ENCODE results near the gene CPB1. TPM values are rescaled to one million over a fixed set of nuclear protein-coding genes. Genes with fewer than 3 reads are reported as not detected.

CPB1 gene
- total RNA-seq, 1 donor from 2014 or later, result not detected

DNA sequence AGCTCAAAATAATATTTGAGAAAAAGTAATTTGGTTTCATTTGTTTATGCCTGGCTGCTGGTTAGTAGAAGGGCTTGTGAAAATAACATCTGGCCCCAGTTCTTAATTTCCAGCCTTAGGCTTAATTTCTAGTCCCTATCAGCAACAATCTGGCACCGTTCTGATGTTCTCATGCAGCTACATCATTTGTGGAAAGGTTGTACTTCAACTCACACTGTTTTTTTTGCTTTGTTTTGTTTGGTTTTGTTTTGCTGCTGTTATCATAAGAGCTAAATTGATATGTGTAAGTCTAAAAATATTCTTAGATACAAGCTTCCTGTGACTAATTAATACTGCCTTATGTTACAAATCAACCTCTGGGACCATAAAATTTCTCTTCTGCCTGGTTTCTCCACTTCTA is 46.4 kb downstream of the CPB1 start:
- no peak for FAIRE-seq

GRCh38 chr3:148878095-148878494 is 50.5 kb downstream of the CPB1 start:
- Histone ChIP-seq H4K20me1 (ENCODE audit: insufficient read depth, low read length) (no peaks in the 10 kb centered on the region), H3K27me3 (ENCODE audit: insufficient read depth, low read length) (no peaks in the 10 kb centered on the region), H3K79me2 (ENCODE audit: insufficient read depth, low read length) (no peaks in the 10 kb centered on the region), H3K9ac (ENCODE audit: low read length) (no peak overlapping the region), H3K9me3 (ENCODE audit: insufficient read depth, low read depth, low read length) (no peaks in the 10 kb centered on the region), H3K4me1 (ENCODE audit: insufficient read depth, low read length) (no peaks in the 10 kb centered on the region), H3K4me2 (ENCODE audit: low read length) (no peak overlapping the region), H3K27ac (ENCODE audit: low read depth, low read length) (no peak overlapping the region), H3K4me3 (ENCODE audit: insufficient read depth, low read depth, low read length) (no peak overlapping the region), H2AFZ (ENCODE audit: low read depth, low read length) (no peak overlapping the region), H3K36me3 (ENCODE audit: insufficient read depth, low read length) (no peaks in the 10 kb centered on the region)
- DNase-seq (ENCODE audit: low read depth) (no peak), FAIRE-seq (no peak)
- TF ChIP-seq, protein P1, sequence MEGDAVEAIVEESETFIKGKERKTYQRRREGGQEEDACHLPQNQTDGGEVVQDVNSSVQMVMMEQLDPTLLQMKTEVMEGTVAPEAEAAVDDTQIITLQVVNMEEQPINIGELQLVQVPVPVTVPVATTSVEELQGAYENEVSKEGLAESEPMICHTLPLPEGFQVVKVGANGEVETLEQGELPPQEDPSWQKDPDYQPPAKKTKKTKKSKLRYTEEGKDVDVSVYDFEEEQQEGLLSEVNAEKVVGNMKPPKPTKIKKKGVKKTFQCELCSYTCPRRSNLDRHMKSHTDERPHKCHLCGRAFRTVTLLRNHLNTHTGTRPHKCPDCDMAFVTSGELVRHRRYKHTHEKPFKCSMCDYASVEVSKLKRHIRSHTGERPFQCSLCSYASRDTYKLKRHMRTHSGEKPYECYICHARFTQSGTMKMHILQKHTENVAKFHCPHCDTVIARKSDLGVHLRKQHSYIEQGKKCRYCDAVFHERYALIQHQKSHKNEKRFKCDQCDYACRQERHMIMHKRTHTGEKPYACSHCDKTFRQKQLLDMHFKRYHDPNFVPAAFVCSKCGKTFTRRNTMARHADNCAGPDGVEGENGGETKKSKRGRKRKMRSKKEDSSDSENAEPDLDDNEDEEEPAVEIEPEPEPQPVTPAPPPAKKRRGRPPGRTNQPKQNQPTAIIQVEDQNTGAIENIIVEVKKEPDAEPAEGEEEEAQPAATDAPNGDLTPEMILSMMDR (IDR thresholded peaks at IDR 0.05; ENCODE audit: insufficient read depth, low read depth, low read length), result no peak
- no peak for TF ChIP-seq EZH2 (IDR thresholded peaks at IDR 0.05; ENCODE audit: insufficient read depth, low read length)
- no peaks in the 10 kb centered on the region for H3K9me3 Mint-ChIP-seq (ENCODE audit: unreplicated experiment)
- H3K36me3 Mint-ChIP-seq (ENCODE audit: low read depth, unreplicated experiment), result no peaks in the 10 kb centered on the region
- no peaks in the 10 kb centered on the region for H3K27me3 Mint-ChIP-seq (ENCODE audit: low read depth, unreplicated experiment)
- no peak overlapping the region for H3K4me3 Mint-ChIP-seq (ENCODE audit: unreplicated experiment)
- H3K4me1 Mint-ChIP-seq (ENCODE audit: low read depth, unreplicated experiment), result no peaks in the 10 kb centered on the region
- no peak overlapping the region for H3K27ac Mint-ChIP-seq (ENCODE audit: unreplicated experiment)

More for the DNA sequence above, 46.4 kb downstream of the CPB1 start:
- Histone ChIP-seq H3K4me1 (ENCODE audit: insufficient read depth, low read length) (no peaks in the 10 kb centered on the region), H3K36me3 (ENCODE audit: insufficient read depth, low read length) (no peaks in the 10 kb centered on the region), H3K79me2 (ENCODE audit: insufficient read depth, low read length) (no peaks in the 10 kb centered on the region), H3K9me3 (ENCODE audit: insufficient read depth, low read depth, low read length) (no peaks in the 10 kb centered on the region), H2AFZ (ENCODE audit: low read depth, low read length) (no peak overlapping the region), H3K27ac (ENCODE audit: low read depth, low read length) (no peak overlapping the region), H3K4me3 (ENCODE audit: insufficient read depth, low read depth, low read length) (no peak overlapping the region), H3K27me3 (ENCODE audit: insufficient read depth, low read length) (no peaks in the 10 kb centered on the region), H3K9ac (ENCODE audit: low read length) (no peak overlapping the region), H4K20me1 (ENCODE audit: insufficient read depth, low read length) (no peaks in the 10 kb centered on the region), H3K4me2 (ENCODE audit: low read length) (no peak overlapping the region)
- H3K4me1 Mint-ChIP-seq (ENCODE audit: low read depth, unreplicated experiment), result no peaks in the 10 kb centered on the region
- H3K27ac Mint-ChIP-seq (ENCODE audit: unreplicated experiment), result no peak overlapping the region
- H3K9me3 Mint-ChIP-seq (ENCODE audit: unreplicated experiment), result no peaks in the 10 kb centered on the region
- H3K27me3 Mint-ChIP-seq (ENCODE audit: low read depth, unreplicated experiment), result no peaks in the 10 kb centered on the region
- no peak overlapping the region for H3K4me3 Mint-ChIP-seq (ENCODE audit: unreplicated experiment)
- no peak for TF ChIP-seq EZH2 (IDR thresholded peaks at IDR 0.05; ENCODE audit: insufficient read depth, low read length)
- TF ChIP-seq, protein P1 (IDR thresholded peaks at IDR 0.05; ENCODE audit: insufficient read depth, low read depth, low read length), result no peak
- DNase-seq (ENCODE audit: low read depth), result peak; percentile 10
- H3K36me3 Mint-ChIP-seq (ENCODE audit: low read depth, unreplicated experiment), result no peaks in the 10 kb centered on the region

DNA sequence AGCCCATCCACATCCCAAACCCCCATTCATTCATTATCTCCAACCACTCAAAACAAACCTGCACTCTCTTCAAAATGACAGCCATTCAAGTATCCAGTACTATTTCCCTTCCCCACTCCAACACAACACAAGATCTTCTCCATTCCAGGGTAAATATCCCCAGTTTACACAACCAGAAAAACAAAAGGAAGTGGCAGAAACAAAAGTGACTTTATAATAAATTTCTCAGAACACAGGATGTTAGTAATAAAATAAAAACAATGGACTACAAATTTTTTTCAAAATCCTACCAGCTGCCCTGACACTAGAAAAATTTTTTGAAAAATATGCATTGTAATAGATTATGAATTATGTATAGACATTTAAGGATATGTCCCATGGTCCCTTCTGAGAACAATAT is 51.6 kb downstream of the CPB1 start:
- Mint-ChIP-seq H3K4me3 (ENCODE audit: unreplicated experiment) (no peak overlapping the region), H3K27me3 (ENCODE audit: low read depth, unreplicated experiment) (no peaks in the 10 kb centered on the region), H3K4me1 (ENCODE audit: low read depth, unreplicated experiment) (no peaks in the 10 kb centered on the region), H3K27ac (ENCODE audit: unreplicated experiment) (no peak overlapping the region), H3K9me3 (ENCODE audit: unreplicated experiment) (no peaks in the 10 kb centered on the region), H3K36me3 (ENCODE audit: low read depth, unreplicated experiment) (no peaks in the 10 kb centered on the region)
- Histone ChIP-seq H4K20me1 (ENCODE audit: insufficient read depth, low read length) (no peaks in the 10 kb centered on the region), H3K9me3 (ENCODE audit: insufficient read depth, low read depth, low read length) (no peaks in the 10 kb centered on the region), H3K9ac (ENCODE audit: low read length) (no peak overlapping the region), H3K4me1 (ENCODE audit: insufficient read depth, low read length) (no peaks in the 10 kb centered on the region), H3K4me3 (ENCODE audit: insufficient read depth, low read depth, low read length) (no peak overlapping the region), H3K27me3 (ENCODE audit: insufficient read depth, low read length) (no peaks in the 10 kb centered on the region), H2AFZ (ENCODE audit: low read depth, low read length) (no peak overlapping the region), H3K36me3 (ENCODE audit: insufficient read depth, low read length) (no peaks in the 10 kb centered on the region), H3K79me2 (ENCODE audit: insufficient read depth, low read length) (no peaks in the 10 kb centered on the region), H3K4me2 (ENCODE audit: low read length) (no peak overlapping the region), H3K27ac (ENCODE audit: low read depth, low read length) (no peak overlapping the region)
- TF ChIP-seq, protein P1 (IDR thresholded peaks at IDR 0.05; ENCODE audit: insufficient read depth, low read depth, low read length), result no peak
- TF ChIP-seq EZH2 (IDR thresholded peaks at IDR 0.05; ENCODE audit: insufficient read depth, low read length), result no peak
- DNase-seq (ENCODE audit: low read depth), result no peak
- no peak for FAIRE-seq
